ENCODE results near the gene MGAT4B. TPM values are rescaled to one million over a fixed set of nuclear protein-coding genes. Genes with fewer than 3 reads are reported as not detected.

The MGAT4B gene
- total RNA-seq, 1 experiment from 2014 or later: 87.6 TPM

DNA sequence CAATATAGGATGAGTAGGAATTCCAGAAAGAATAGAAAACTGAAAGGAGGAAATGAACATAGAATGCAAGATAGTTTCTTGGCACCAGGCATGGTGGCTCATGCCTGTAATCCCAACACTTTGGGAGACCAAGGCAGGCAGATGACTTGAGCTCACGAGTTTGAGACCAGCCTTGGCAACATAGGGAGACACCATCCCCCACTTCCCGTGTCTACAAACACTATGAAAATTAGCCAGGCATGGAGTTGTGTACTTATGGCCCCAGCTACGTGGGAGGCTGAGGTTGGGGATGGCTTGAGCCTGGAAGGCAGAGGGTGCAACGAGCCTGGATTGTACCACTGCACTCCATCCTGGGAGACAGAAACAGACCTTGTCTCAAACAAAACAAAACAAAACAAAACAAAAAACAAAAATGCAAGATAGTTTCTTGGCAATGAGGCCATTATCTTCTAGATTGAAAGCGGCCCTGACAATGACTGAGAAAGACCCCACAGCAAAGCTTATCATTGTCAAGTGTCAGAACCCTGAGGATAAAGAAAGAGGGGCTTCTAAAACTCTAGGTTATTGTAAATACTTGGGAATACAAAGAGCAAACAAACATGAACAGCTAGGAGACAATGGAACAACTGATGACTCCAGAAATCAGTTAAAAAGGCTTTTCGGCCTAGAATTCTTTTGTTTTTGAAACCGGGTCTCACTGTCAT is 23.2 kb upstream of the MGAT4B start:
- DNase-seq (ENCODE audit: low read depth, low spot score): no peak
- in situ Hi-C loops (cut with HindIII; ENCODE audit: low pct_unique_long_range_greater_than_20kb, low sequenced_read_pairs): no loop called here

DNA sequence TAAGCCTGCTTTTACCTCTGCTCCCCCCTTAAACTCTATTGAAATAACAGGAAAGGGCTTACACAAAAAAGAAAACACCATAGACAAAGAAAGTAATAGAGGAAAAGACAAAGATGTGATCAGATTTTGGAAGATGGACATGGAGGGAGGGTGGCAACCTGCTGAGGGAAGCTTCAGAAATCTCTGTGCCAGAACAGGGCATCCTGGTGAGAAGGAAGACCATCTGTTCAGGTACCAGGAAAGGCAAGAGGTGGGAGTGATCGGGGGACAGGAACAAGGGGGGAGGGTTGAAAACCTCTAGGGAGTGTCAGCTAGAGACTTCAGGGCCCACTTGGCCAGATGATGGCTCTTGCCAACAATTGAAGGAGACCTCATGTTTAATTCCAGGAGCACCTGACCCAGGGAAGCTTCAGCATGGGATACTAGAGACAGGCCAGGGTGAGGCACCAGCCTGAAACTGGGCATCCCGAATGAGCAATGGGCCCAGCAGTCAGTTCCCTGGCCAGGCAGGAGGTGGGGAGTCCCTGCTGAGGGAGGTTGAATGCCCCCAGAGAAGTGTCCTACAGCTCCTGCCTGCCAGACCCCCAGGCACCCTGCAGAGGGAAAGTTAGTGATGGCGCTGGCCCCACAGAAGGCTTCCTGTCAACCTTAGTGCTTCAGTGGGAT is 22.2 kb upstream of the MGAT4B start:
- no peak for DNase-seq (ENCODE audit: low read depth, low spot score)
- in situ Hi-C loops (cut with HindIII; ENCODE audit: low pct_unique_long_range_greater_than_20kb, low sequenced_read_pairs): no loop called here

DNA sequence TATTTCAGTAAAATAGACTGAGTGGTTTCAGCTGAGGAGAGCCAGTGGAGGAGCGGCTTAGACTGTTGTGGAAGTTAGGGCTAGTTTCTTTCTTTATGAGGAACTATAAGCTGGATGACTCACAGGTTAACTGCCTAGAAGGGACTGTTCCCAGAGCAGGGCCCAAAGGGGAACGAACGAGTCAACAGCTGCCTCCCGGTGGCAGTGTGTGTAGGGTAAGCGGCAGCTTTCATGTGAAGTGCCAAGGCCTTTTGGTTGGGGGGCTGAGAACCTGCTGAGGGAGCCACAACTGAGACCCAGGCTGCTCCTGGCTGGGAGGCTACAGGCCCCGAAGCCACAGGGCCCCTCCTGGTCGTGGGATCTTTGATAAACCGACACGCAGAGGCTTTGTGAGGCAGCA is 21.0 kb upstream of the MGAT4B start:
- in situ Hi-C loops (cut with HindIII; ENCODE audit: low pct_unique_long_range_greater_than_20kb, low sequenced_read_pairs): no loop called here
- DNase-seq (ENCODE audit: low read depth, low spot score): no peak

DNA sequence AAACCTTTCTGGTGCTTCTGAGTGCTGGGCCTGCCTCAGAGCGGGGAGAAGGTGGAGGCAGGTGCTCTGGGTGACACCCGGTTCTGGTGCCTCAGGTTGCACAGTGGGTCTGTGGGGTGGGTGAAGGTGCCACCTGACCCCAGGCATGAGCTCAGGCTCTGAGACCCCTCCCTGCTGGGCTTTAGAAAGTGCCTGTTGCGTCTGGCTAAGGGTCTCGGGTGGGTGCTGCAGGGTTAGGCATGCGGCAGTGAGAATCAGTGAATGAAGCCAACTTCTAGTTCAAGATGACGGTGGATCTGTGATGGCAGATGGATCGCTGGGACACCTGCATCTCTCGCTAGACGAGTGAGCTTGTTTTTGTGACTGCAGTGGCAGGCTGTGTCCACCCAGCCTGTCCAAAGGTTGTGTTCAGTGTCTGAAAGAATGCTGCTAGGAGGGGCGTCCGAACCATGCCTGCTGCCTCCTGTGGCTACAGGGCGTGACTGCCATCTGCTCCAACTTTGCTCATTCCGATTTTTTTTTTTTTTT is 19.1 kb upstream of the MGAT4B start:
- in situ Hi-C loops (cut with HindIII; ENCODE audit: low pct_unique_long_range_greater_than_20kb, low sequenced_read_pairs): no loop called here
- DNase-seq (ENCODE audit: low read depth, low spot score): no peak

DNA sequence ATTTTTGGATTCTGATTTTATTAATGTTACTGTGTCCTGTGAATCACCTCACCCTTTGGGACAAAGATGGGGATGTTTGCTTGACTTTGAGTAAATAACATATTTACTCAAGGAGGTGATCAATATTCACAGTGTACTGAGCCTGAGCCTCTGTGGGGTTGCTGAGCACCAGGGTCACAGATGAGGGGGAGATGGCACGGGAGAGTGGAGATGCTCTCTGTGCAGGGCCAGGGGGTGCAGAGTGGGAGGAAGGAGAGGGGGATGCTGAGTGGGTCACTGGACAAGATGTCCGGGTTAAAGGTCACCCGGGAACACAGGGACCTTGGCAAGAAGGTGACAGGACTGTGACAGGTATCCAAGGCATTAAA is 18.1 kb upstream of the MGAT4B start:
- in situ Hi-C loops (cut with HindIII; ENCODE audit: low pct_unique_long_range_greater_than_20kb, low sequenced_read_pairs): no loop called here
- DNase-seq (ENCODE audit: low read depth, low spot score): no peak

DNA sequence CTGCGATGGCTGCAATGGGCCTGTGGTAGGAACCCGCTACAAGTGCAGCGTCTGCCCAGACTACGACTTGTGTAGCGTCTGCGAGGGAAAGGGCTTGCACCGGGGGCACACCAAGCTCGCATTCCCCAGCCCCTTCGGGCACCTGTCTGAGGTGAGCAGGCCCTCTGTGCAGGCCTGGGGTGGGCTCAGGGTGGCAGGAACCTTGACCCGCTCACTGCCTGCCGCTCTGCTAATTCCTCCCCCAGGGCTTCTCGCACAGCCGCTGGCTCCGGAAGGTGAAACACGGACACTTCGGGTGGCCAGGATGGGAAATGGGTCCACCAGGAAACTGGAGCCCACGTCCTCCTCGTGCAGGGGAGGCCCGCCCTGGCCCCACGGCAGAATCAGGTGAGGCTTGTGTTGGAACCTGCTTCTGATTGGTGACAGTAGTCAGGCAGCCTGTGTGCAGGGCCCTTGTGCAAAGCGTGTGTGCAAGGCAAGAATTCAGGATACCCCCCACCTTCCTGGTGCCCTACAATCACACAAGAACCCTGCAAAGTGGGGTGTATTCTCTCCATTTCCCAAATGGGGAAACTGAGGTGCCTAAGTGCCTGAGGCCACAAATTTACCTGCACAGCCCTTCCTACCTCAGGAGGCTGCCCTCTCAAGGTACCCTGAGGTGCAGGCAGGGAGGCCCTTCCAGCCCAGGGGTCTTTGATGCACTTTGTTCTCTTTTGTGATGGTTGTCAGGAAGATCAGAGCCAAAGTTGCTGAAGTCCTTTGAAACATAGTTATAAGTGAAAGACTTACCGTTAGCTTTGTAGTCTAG is 17.5 kb upstream of the MGAT4B start:
- in situ Hi-C loops (cut with HindIII; ENCODE audit: low pct_unique_long_range_greater_than_20kb, low sequenced_read_pairs): no loop called here
- DNase-seq (ENCODE audit: low read depth, low spot score): no peak

DNA sequence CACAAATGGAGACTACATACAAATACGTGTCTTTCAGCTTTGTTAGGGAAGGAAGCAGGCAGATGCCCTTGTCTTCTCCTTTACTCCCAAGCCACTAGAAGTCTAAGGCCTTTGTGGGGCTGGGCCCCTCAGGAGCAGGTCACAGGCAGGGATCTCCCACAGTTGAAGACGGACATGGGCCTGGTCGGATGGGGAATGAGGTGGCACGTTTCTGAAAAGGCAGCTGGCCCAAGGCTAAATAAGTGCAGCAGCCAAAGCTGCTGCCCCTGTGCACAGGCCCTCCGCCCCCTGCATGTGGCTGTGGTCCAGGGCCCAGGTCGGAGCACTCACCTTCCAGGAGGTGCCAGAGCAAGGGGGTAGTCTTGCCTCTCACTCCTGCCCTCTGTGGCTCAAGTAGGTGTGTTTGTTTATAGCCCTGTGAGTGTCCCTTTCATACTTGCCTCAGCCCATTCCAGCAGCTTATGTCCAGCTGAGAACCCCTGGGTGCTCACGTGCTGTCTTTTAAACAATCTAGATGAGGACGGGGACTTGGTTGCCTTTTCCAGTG is 15.9 kb upstream of the MGAT4B start:
- in situ Hi-C loops (cut with HindIII; ENCODE audit: low pct_unique_long_range_greater_than_20kb, low sequenced_read_pairs): no loop called here
- no peak for DNase-seq (ENCODE audit: low read depth, low spot score)

DNA sequence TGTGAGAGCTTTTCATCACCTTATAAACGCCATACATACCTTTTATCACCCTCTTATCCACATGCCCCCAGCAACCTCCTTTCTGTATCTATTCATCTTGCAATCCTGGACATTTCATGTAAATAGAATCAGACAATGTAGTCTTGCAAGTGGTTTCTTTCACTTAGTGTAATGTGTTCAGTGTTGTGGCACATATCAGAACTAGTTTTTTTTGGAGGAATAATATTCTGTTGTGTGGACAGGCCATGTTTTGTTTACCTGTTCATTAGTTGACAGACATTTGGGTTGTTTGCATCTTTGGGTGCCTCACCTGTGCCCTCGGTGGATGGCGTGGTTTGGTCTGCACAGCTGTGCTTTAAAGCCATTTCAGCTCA is 15.4 kb upstream of the MGAT4B start:
- in situ Hi-C loops (cut with HindIII; ENCODE audit: low pct_unique_long_range_greater_than_20kb, low sequenced_read_pairs): no loop called here

DNA sequence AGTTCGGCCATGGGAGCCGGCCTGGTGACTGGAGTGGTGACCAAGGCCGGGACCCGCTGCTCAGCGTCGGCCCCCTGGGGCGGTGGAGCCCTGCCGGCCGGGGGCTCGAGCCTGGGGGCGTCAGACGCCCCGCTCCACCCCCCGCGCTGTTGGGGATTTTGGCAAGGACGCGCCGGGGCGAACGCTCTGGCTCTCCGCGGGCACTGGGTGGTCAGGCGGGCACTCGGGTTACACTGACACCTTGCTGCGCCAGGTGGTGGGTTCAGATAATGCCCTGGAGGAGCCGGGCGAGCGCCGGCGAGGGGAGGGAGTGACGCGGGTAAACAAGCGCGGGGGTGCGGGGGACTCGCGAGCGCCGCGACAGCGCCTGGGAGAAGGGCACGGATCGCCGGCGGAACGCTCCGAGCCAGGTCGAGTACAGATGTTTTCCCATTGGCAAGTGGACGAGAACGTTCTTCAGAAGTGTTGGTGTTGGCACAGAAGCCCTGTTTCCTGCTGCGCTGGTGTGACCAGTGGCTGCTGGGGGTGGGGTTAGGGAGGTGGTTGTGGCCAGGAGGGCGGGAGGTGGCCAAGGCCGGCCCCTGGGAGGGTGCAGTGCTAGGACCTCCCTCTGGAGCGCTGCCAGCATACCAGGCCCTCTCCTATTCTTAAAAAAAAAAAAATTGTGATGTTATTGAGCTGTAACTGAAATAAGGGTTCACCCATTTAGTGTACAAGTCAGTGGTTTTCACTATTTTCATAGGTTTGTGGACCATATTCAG is 14.8 kb upstream of the MGAT4B start:
- peak; percentile 89 for DNase-seq (ENCODE audit: low read depth, low spot score)
- in situ Hi-C loops (cut with HindIII; ENCODE audit: low pct_unique_long_range_greater_than_20kb, low sequenced_read_pairs): no loop called here

More for the DNA sequence above, 15.4 kb upstream of the MGAT4B start:
- no peak for DNase-seq (ENCODE audit: low read depth, low spot score)

DNA sequence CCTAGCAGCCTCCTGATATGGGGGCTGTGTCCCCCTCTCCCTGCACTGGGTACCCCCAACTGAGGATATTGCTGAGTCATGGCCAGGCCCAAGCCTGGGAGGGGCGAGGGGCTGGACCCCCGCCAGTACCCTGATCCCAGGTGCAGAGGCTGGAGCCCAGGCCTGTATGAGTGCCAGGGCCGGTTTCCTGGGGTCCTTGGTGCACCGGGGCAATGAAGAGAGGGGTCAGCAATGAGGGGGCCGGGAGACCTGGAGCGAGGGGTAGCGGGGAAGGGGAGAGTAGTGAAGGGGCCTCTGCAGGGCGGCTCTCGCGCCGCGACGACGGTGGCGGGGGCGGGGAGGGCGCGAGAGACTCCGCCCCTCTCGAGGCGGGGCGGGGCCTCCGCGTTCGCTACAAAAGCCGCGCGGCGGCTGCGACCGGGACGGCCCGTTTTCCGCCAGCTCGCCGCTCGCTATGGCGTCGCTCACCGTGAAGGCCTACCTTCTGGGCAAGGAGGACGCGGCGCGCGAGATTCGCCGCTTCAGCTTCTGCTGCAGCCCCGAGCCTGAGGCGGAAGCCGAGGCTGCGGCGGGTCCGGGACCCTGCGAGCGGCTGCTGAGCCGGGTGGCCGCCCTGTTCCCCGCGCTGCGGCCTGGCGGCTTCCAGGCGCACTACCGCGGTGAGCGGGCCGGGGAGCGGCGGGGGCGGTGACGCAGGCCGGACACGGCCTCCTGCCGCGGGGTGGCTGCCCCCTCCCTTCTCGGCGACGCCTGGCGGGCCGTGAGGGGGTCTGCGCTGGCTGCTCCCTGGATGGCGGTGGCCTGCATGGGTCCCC is 14.0 kb upstream of the MGAT4B start, which contains the start of gene SQSTM1:
Gene SQSTM1, plus strand, starts transcription at position 423 of the 815 bp plus-strand sequence. Its CDS starts 32 bp downstream, at position 455.
- peak; percentile 71 for DNase-seq (ENCODE audit: low read depth, low spot score)
- in situ Hi-C loops (cut with HindIII; ENCODE audit: low pct_unique_long_range_greater_than_20kb, low sequenced_read_pairs): no loop called here

DNA sequence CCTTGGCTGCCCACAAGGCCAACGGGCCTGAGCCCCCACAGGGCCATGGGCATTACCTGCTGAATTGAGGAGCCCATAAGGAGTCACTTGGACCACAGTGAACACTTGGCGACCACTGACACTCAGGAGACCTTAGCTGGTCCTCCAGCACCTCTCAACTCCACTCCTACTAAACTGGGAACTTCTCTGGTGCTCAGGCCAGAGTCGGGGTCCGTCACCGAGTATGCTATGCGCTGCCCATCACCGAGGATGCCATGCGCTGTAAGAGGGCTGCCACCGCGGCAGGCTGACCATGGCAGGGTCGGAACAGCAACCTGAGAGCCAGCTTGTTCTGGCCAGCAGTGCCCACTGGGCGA is 13.4 kb upstream of the MGAT4B start:
- no peak for DNase-seq (ENCODE audit: low read depth, low spot score)
- in situ Hi-C loops (cut with HindIII; ENCODE audit: low pct_unique_long_range_greater_than_20kb, low sequenced_read_pairs): no loop called here

DNA sequence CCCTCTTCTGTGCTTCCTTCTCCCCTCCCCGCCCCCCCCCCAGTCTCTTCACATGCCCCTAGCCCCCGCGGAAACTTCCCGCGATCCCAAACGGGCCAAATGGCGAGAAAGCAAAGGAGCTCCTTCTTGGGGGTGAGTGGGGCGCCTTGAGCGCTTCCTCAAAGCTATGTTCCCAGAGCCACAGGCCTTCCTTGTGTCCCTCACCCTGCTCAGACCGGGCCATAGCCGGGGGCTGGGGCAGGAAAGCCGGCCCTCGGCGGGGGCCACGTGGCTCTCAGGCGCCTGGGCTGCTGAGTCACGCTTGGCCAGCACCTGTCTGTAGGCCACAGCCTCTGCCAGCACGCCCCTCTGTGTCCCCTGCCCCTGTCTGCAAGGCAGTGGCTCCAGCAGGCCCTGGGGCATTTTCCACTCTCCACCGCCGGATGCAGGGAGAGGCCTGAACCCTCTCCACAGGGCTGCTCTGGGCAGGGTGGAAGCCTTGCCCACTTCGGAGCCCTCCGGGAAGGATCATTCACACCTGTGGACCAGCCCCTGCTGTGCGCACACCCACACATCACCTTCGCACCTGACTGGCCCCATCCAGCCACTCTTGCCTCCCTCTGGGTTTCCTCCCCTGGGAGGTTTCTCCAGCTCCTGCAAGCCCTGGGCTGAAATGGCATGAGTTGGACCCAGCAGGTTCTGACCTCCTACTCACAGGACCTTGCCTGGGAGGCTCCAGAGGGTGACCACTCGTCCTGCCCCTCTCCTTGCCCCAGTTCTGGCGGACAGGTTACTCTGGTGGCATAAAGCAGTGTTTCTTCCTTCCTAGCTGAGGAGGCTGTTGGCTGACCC is 12.8 kb upstream of the MGAT4B start:
- in situ Hi-C loops (cut with HindIII; ENCODE audit: low pct_unique_long_range_greater_than_20kb, low sequenced_read_pairs): no loop called here

DNA sequence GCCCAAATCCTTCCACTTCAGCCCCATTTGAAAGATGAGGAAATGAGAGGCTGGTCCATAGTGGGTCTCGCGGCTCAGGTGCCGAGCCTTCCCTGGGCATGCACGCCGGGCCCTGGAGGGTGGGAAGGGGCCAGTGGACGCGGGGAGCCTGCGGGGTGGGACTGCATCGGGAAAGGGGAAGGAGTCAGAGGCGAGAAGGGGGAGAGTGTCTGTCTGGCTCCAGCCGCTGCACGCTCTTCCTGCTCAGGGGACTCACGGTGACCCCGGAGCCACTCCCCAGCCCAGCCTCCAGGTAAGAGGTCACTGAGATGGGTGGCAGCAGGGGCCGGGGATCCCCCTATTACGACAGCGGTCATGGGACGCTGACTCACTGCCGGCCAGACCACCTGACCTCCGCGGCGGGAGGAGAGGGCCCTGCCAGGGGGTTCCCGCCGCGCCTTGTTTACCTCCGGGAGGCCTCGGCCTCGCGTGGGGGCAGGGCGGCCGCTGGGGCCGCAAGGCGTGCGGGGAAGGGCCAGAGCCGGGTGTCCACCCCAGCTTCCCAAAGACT is 12.2 kb upstream of the MGAT4B start:
- peak; percentile 82 for DNase-seq (ENCODE audit: low read depth, low spot score)
- in situ Hi-C loops (cut with HindIII; ENCODE audit: low pct_unique_long_range_greater_than_20kb, low sequenced_read_pairs): no loop called here

More for the DNA sequence above, 12.8 kb upstream of the MGAT4B start:
- DNase-seq (ENCODE audit: low read depth, low spot score): peak; percentile 68

DNA sequence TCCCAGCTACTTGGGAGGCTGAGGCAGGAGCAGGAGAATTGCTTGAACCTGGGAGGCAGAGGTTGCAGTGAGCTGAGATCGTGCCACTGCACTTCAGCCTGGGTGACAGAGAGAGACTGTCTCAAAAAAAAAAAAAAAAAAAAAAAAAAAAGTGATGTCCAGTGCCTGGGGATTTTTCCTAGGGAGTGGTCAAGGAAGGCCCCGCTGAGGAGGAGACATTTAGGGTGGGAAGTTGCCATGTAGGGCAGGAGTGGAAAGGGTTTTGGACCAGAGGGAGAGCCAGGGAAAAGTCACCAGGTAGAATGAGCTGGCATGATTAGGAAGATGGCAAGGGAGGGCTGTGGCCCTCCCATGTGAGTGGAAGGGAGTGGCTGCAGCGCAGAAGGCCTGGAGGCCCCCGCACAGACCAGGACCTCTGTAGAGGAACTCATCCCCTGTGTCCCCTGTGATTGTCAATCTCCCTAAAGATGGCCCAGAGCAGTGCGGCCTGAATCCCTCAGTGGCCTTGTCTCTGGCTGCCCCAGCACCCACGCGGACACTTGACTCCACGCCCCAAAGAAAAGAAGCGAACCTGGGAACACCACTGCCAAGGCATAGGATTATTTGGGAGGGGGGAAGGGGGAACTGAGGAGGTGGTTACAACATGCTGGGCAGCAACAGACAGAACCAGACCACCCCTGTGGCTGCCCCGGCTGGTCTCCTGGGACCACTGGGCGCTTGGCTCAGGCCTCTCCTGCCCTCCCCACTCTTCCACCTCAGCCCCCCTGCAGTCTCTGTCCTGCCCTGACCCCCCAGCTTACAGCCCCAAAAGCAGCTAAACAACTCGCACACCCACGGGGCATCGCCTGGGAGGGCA is 11.5 kb upstream of the MGAT4B start:
- in situ Hi-C loops (cut with HindIII; ENCODE audit: low pct_unique_long_range_greater_than_20kb, low sequenced_read_pairs): no loop called here
- no peak for DNase-seq (ENCODE audit: low read depth, low spot score)

DNA sequence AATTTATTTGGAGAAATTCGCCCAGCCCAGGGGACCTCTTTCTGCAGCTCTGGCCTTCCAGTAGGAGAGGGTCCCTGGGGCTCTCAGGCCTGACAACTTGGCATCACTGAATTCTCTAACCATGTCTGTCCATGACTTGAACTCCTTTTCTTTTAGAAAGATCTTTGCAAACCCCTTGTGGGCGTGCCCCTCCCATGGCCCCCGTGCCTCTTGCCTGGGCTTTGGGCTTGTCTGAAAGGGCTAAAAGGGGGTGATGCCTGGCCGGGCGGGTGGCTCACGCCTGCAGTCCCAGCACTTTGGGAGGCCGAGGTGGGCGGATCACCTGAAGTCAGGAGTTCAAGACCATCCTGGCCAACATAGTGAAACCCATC is 10.8 kb upstream of the MGAT4B start:
- in situ Hi-C loops (cut with HindIII; ENCODE audit: low pct_unique_long_range_greater_than_20kb, low sequenced_read_pairs): no loop called here

More for the DNA sequence above, 10.8 kb upstream of the MGAT4B start:
- DNase-seq (ENCODE audit: low read depth, low spot score): no peak
